HG03575 (cell line): ENCODE data around the gene RDH13.

Experiments
- ATAC-seq: cut with Tn5 transposase; IDR thresholded peaks from one replicate; pipeline ENCODE4 v1.9.1; 2021; ENCODE audit not compliant: unreplicated experiment, insufficient number of reproducible peaks, low FRiP score; ENCODE audit errors: extremely low read depth

RDH13 gene

GRCh38 chr19:55092423-55093318, 29.7 kb upstream of the RDH13 start:
- no peak for ATAC-seq

- ATAC-seq, result no peak
Measured at GRCh38 chr19:55091955-55092354, 29.0 kb upstream of the RDH13 start.

GRCh38 chr19:55091126-55091910, 28.4 kb upstream of the RDH13 start:
- no peak for ATAC-seq

GRCh38 chr19:55090564-55090963, 27.6 kb upstream of the RDH13 start:
- no peak for ATAC-seq

- no peak for ATAC-seq
Measured at GRCh38 chr19:55089342-55089944, 26.5 kb upstream of the RDH13 start.

- ATAC-seq, result no peak
Measured at GRCh38 chr19:55088543-55089341, 25.8 kb upstream of the RDH13 start.

- ATAC-seq, result no peak
Measured at GRCh38 chr19:55088021-55088451, 25.1 kb upstream of the RDH13 start.

GRCh38 chr19:55087542-55087901, 24.6 kb upstream of the RDH13 start:
- no peak for ATAC-seq

GRCh38 chr19:55086730-55087541, 24.0 kb upstream of the RDH13 start:
- no peak for ATAC-seq

- ATAC-seq, result no peak
Measured at GRCh38 chr19:55085923-55086715, 23.2 kb upstream of the RDH13 start.

- no peak for ATAC-seq
Measured at GRCh38 chr19:55084416-55084815, 21.5 kb upstream of the RDH13 start.

GRCh38 chr19:55083004-55083850, 20.3 kb upstream of the RDH13 start:
- ATAC-seq, result no peak

GRCh38 chr19:55082020-55082851, 19.3 kb upstream of the RDH13 start:
- no peak for ATAC-seq

- ATAC-seq, result no peak
Measured at GRCh38 chr19:55081770-55082019, 18.7 kb upstream of the RDH13 start.

GRCh38 chr19:55080968-55081769, 18.2 kb upstream of the RDH13 start:
- ATAC-seq, result no peak
